Measurements from ENCODE around the gene RAB8B.

The RAB8B gene

DNA sequence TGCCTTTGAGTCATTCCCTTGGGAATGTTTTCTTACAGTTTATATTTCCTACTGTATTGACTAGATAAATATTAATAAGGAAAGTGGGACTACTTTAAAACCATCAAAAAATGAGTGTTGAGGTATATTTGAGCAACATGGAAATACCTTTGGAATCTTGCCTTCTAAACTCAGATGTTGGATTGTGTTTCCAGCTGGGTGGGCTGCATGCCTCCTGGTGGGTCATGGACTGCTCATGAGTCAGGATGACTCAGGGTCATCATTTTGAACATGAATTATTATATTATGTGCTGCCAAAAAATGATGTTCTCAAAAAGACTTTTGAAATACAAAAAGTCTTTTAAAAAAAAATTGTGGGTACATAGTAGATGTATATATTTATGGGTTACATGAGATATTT lies 46.9 kb downstream of the RAB8B start:
- TF ChIP-seq, protein P1, sequence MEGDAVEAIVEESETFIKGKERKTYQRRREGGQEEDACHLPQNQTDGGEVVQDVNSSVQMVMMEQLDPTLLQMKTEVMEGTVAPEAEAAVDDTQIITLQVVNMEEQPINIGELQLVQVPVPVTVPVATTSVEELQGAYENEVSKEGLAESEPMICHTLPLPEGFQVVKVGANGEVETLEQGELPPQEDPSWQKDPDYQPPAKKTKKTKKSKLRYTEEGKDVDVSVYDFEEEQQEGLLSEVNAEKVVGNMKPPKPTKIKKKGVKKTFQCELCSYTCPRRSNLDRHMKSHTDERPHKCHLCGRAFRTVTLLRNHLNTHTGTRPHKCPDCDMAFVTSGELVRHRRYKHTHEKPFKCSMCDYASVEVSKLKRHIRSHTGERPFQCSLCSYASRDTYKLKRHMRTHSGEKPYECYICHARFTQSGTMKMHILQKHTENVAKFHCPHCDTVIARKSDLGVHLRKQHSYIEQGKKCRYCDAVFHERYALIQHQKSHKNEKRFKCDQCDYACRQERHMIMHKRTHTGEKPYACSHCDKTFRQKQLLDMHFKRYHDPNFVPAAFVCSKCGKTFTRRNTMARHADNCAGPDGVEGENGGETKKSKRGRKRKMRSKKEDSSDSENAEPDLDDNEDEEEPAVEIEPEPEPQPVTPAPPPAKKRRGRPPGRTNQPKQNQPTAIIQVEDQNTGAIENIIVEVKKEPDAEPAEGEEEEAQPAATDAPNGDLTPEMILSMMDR (IDR thresholded peaks at IDR 0.05) = no peak

DNA sequence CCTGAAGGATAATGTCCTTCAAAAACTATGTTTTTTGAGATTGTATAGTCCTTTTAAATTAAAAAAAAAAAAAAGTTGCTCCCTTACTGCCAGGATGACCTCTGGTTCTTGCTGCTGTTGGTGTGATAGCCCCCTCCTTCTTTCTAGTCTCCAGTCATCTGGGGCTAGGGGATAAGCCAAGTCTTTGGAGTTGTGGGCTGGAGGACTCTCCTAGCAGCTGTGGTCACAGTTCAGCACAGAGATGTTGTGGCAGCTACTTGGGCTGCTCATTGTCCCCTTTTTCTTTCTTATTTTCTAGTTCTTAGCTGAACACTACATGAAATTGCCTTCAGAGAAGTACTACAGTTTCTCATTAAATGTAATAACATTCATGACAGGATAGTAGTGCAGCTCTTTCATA lies 48.8 kb downstream of the RAB8B start:
- TF ChIP-seq, protein P1 (IDR thresholded peaks at IDR 0.05) = no peak

DNA sequence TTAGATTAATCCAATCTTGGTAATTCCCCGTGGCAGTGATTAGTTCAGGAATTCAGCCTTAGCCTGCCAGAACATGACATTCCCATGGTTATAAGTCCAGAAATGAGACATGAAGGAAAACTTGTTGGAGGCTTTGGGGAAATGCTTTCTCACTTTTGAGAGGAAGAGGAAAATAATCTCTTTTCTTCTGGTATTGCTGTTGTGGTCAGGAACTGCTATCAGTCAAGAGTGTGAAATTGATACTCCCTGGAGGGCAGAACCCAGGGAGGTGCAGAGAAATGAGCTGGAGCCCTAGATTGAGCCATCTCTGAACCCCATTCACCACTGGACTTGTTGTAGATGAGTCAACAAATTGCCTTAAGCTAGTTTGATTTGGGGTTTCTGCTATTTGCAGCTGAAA lies 49.4 kb downstream of the RAB8B start:
- TF ChIP-seq, protein P1 (IDR thresholded peaks at IDR 0.05) = no peak

DNA sequence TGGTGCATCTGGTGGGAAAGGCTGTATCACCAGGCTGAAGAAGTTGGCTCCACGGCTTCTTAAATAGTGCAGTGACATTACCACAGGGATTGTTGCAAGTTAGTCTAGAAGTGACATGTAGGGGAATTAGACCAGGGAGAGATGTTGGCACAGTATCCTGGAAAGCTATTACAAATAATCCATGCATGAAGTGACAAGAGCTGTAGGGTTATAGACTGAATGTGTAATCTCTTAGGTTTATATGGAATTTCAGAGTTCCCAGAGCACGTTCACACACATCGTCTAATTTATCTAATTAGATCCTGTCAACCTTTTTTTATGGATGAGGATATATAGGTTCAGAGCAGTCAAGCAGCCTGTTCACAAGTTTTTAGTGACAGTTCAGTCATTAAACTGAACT lies 50.7 kb downstream of the RAB8B start:
- TF ChIP-seq, protein P1 (IDR thresholded peaks at IDR 0.05) = no peak

DNA sequence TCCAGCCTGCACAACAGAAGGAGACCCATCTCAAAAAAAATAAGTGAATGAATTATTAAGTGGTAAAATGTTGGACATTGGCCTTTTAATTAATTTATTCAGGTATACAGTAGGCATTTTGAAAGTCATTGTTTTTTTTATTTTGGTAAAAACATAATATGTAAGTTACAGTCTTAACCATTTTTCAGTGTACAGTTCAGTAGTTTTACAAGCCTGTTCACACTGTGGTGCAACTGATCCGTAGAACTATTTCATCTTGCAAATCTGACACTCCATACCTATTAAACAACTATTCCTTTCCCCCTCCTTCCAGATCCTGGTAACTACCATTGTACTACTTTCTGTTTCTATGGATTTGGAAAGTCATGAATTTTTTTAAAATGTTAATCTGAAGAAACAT lies 51.9 kb downstream of the RAB8B start:
- TF ChIP-seq, protein P1 (IDR thresholded peaks at IDR 0.05) = no peak

DNA sequence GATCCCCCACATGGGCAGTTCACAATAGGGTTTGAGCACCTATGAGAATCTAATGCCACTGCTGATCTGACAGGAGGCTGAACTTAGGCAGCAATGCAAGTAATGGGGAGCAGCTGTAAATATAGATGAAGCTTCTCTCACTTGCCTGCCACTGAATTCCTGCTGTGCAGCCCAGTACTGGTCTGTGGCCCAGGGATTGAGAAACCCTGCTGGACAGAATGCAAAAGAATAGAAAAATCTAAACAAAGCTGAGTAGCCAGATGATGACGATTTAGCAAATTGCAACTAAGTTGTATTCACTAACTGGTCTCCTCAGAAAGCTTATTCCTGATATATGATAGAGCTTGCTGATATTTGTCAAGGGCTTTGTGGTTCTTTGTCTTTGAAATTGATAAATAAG lies 53.7 kb downstream of the RAB8B start:
- TF ChIP-seq, protein P1 (IDR thresholded peaks at IDR 0.05) = no peak

DNA sequence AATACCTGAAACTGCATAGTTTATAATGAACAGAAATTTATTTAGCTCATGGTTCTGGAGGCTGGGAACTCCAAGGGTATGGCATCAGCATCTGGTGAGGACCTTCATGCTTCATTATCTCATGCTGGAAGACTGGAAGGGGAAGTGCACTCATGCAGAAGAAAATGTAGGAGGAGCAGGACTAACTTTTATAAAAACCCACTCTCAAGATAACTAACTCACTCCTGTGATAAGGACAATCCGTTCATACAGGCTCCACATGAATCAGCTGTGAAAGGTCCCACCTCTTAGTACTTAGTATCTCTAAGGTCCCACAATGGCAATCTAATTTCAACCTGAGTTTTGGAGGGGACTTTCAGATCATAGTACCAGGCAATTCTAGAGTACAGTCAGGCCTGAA lies 54.4 kb downstream of the RAB8B start:
- TF ChIP-seq, protein P1 (IDR thresholded peaks at IDR 0.05) = no peak

DNA sequence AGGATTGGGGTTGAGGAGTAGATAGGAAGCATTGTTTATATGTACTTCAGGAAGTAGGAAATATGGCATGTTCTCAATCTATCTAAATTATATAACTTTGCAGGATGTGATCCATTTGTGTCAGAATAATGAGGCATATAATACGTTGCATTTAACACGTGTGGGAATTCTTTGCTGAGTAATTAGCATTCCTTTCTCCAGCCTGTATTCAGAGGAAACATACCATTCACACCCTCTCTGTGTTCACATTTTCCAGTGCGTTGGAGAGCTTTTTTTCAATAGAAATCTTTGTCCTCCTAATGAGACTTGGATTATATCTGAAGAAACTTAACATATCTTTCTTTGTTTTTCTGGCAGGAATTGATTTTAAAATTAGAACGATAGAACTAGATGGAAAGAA lies 55.0 kb downstream of the RAB8B start:
- TF ChIP-seq, protein P1 (IDR thresholded peaks at IDR 0.05) = no peak
